Activated naive CD4-positive, alpha-beta T cell (primary cell): ENCODE data around the gene HOXB2.

Experiments
- DNase-seq, 4 experiments: peaks; one replicate each; lab custom pipeline; 2025; lab: John Stamatoyannopoulos, UW

HOXB2 gene

GRCh38 chr17:48552466-48553189 lies 7.7 kb upstream of the HOXB2 start:
- no peak for DNase-seq

- DNase-seq = no peak
These were observed 6.9 kb upstream of the HOXB2 start for GRCh38 chr17:48551596-48552465.

- DNase-seq = no peak
These were observed 6.3 kb upstream of the HOXB2 start for GRCh38 chr17:48551214-48551555.

GRCh38 chr17:48550502-48551213 lies 5.7 kb upstream of the HOXB2 start:
- DNase-seq = no peak

GRCh38 chr17:48549914-48550501 lies 5.1 kb upstream of the HOXB2 start:
- DNase-seq = no peak

- no peak for DNase-seq
These were observed 4.3 kb upstream of the HOXB2 start for GRCh38 chr17:48549281-48549630.

GRCh38 chr17:48548523-48549280 lies 3.8 kb upstream of the HOXB2 start:
- no peak for DNase-seq

- peak in 1 of 4 experiments; percentile 39 for DNase-seq
These were observed 3.1 kb upstream of the HOXB2 start for GRCh38 chr17:48547808-48548522.

- no peak for DNase-seq
These were observed 2.3 kb upstream of the HOXB2 start for GRCh38 chr17:48546924-48547807.

- no peak for DNase-seq
These were observed 1.4 kb upstream of the HOXB2 start for GRCh38 chr17:48546137-48546923.

- DNase-seq = no peak
These were observed 630 bp upstream of the HOXB2 start for GRCh38 chr17:48545539-48545938.

GRCh38 chr17:48544349-48545021 lies 424 bp downstream of the HOXB2 start:
- DNase-seq = peak in 2 of 4 experiments; percentile 17 to 24

GRCh38 chr17:48543854-48544348 lies 1.0 kb downstream of the HOXB2 start:
- peak in 2 of 4 experiments; percentile 31 to 40 for DNase-seq

GRCh38 chr17:48543107-48543853 lies 1.6 kb downstream of the HOXB2 start:
- peak in 2 of 4 experiments; percentile 40 to 55 for DNase-seq

GRCh38 chr17:48542698-48543106 lies 2.2 kb downstream of the HOXB2 start:
- no peak for DNase-seq

- DNase-seq = peak in 1 of 4 experiments; percentile 22
These were observed 2.7 kb downstream of the HOXB2 start for GRCh38 chr17:48542114-48542656.

- DNase-seq = peak in 3 of 4 experiments; percentile 29 to 57 (median 47)
These were observed 3.3 kb downstream of the HOXB2 start for GRCh38 chr17:48541577-48542113.
